ENCODE measurements around the gene ZNF490. TPM values are rescaled to one million over a fixed set of nuclear protein-coding genes. Genes with fewer than 3 reads are reported as not detected.
A peak's percentile ranks its signal among the peaks of the same experiment; 100 is the strongest.

Gene ZNF490
- total and polyA plus RNA-seq, 12 donors: 0.34 to 10.9 (median 5.8) TPM

DNA sequence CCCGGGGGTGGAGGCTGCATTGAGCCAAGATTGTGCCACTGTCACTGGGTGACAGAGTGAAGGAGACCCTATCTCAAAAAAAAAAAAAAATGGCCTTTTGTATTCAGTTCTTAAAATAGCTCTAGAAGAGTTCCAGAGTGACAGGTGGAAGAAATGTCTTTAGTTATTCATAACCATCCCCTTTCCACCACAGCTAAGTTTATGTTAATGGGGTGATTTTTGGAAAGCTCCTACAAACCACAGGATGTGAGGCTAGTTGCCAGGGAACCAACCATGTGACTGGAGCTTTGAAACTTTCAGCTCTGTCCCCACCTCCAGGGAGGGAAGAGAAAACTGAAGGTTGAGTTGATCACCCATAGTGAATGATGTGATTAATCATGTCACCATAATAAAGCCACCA is 6.9 kb downstream of the ZNF490 start:
- intact Hi-C loops (cut with DNase I): no loop called here
- no peaks in the 10 kb centered on the region for H3K4me1 ChIP-seq (replicated peaks in 1 of 2)
- 88 to 100% (median 92%) methylated on average over 1 of the region's 1 CpG for WGBS, 4 donors
- peaks cover 0 to 12% of the 10 kb centered on the region in 2 donors for H3K36me3 ChIP-seq (replicated peaks in 1 of 2)
- no peak overlapping the region for H3K27ac ChIP-seq
- H3K9me3 ChIP-seq (replicated peaks in 1 of 3): no peaks in the 10 kb centered on the region
- H3K4me3 ChIP-seq: no peak overlapping the region
- DNase-seq: no peak
- no peak for TF ChIP-seq POLR2A (IDR thresholded peaks at IDR 0.05)
- TF ChIP-seq, protein P1, sequence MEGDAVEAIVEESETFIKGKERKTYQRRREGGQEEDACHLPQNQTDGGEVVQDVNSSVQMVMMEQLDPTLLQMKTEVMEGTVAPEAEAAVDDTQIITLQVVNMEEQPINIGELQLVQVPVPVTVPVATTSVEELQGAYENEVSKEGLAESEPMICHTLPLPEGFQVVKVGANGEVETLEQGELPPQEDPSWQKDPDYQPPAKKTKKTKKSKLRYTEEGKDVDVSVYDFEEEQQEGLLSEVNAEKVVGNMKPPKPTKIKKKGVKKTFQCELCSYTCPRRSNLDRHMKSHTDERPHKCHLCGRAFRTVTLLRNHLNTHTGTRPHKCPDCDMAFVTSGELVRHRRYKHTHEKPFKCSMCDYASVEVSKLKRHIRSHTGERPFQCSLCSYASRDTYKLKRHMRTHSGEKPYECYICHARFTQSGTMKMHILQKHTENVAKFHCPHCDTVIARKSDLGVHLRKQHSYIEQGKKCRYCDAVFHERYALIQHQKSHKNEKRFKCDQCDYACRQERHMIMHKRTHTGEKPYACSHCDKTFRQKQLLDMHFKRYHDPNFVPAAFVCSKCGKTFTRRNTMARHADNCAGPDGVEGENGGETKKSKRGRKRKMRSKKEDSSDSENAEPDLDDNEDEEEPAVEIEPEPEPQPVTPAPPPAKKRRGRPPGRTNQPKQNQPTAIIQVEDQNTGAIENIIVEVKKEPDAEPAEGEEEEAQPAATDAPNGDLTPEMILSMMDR (IDR thresholded peaks at IDR 0.05): no peak
- H3K27me3 ChIP-seq: no peaks in the 10 kb centered on the region

DNA sequence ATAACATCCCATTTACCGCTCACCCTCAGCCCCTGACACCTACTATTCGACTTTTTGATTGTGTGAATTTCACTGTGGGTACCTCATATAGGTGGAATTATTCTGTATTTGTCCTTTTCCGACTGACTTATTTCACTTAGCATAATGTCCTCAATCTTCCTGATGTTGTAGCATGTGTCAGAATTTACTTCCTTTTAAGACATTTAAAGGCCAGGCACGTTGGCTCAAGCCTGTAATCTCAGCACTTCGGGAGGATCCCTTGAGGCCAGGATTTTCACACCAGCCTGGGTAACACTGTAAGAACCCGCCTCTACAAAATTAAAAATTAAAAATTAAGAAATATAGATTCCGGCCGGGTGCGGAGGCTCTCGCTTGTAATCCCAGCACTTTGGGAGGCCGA is 13.0 kb downstream of the ZNF490 start:
- TF ChIP-seq, protein P1 (IDR thresholded peaks at IDR 0.05): no peak
- TF ChIP-seq POLR2A (IDR thresholded peaks at IDR 0.05): no peak
- DNase-seq: no peak
- intact Hi-C loops (cut with DNase I): no loop called here
- Histone ChIP-seq H3K27ac (no peak overlapping the region), H3K27me3 (no peaks in the 10 kb centered on the region), H3K9me3 (replicated peaks in 1 of 3) (no peaks in the 10 kb centered on the region), H3K4me1 (replicated peaks in 1 of 2) (no peaks in the 10 kb centered on the region), H3K36me3 (replicated peaks in 1 of 2) (no peaks in the 10 kb centered on the region), H3K4me3 (no peak overlapping the region)
- WGBS, 4 donors: 86 to 88% (median 87%) methylated on average over 11 of the region's 11 CpGs

DNA sequence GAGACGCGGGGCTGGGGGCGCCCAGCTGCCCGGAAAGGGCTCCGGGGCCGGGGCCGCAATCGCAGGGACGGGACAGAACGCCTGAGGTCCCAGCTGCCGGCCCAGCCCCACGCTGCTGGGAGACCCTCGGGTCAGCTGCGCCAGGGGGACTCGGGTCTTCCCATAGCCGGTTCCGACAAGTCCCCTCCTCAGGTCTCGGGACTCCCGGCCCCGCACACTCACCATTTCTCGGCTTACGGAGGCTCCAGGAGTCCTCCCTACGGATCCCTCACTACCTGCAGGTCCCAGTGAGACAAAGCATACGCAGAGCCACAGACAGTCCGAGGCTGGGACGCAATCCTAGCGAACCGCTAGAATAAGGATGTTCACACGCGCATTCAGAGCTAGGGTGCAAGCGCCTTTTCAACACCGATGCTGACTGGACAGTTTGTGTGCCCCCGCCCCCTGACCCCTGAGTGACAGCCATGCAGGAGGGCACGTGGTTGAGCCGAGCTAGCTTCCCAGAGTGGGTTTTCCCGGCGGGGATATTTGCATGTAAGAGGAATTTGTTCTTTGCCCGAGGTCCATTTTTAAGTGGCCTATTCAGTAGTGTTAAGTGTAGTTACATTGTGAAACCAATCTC is 13.6 kb downstream of the ZNF490 start:
- peak in 1 of 7 donors; percentile 57 for DNase-seq
- no peaks in the 10 kb centered on the region for H3K27me3 ChIP-seq
- intact Hi-C loops (cut with DNase I): no loop called here
- TF ChIP-seq, protein P1 (IDR thresholded peaks at IDR 0.05): no peak
- TF ChIP-seq POLR2A (IDR thresholded peaks at IDR 0.05): no peak
- H3K27ac ChIP-seq: no peak overlapping the region
- no peaks in the 10 kb centered on the region for H3K4me1 ChIP-seq (replicated peaks in 1 of 2)
- 75 to 90% (median 80%) methylated on average over 20 to 38 of the region's 38 CpGs for WGBS, 4 donors
- H3K36me3 ChIP-seq (replicated peaks in 1 of 2): no peaks in the 10 kb centered on the region
- H3K4me3 ChIP-seq: no peak overlapping the region
- no peaks in the 10 kb centered on the region for H3K9me3 ChIP-seq (replicated peaks in 1 of 3)

DNA sequence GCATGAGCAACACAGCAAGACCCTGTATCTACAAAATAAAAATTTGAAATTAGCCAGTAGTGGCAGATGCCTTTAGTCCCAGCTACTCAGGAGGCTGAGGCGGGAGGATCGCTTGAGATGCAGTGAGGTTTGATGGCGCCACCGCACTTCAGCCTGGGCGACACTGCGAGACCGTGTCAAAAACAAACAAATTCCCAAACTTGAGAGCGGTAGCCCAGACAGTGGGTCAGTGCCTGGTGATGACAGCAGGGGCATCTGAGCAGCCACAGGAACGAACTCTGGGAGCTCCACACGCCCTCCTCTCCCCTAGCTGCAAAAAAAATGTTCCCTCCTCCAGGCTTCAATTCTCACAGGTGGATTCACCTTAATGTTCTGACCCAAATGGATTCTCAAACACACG is 14.1 kb downstream of the ZNF490 start:
- H3K36me3 ChIP-seq (replicated peaks in 1 of 2): no peaks in the 10 kb centered on the region
- no peaks in the 10 kb centered on the region for H3K4me1 ChIP-seq (replicated peaks in 1 of 2)
- H3K27me3 ChIP-seq: no peaks in the 10 kb centered on the region
- 89 to 96% (median 94%) methylated on average over 9 to 11 of the region's 11 CpGs for WGBS, 4 donors
- no peak overlapping the region for H3K27ac ChIP-seq
- TF ChIP-seq, protein P1 (IDR thresholded peaks at IDR 0.05): no peak
- no peak for TF ChIP-seq POLR2A (IDR thresholded peaks at IDR 0.05)
- H3K9me3 ChIP-seq (replicated peaks in 1 of 3): no peaks in the 10 kb centered on the region
- intact Hi-C loops (cut with DNase I): no loop called here
- no peak for DNase-seq
- H3K4me3 ChIP-seq: no peak overlapping the region

All from adrenal gland (tissue), 12 donors.